Neural progenitor cell (in vitro differentiated cells): ENCODE data around the gene AKR7A2. TPM values are rescaled to one million over a fixed set of nuclear protein-coding genes. Genes with fewer than 3 reads are reported as not detected.

Experiments used
- DNase-seq: peaks from one replicate; pipeline ENCODE4 v3.0.0-alpha.2; 2016; ENCODE audit warnings: low spot score
- H2AFZ ChIP-seq: fragments of 200-600 bp; sonication (generic); replicated peaks from 2 replicates; pipeline ENCODE4 v1.6.1; 2016; ENCODE audit warnings: antibody characterized with exemption
- H3F3A ChIP-seq: fragments of 200-600 bp; sonication (generic); 2 replicates; pipeline ENCODE4 v1.6.1; 2016; ENCODE audit warnings: antibody characterized with exemption, low read depth
- H3K27ac ChIP-seq: fragments of 200-600 bp; sonication (generic); 2 replicates; pipeline ENCODE4 v1.5.1; 2016; ENCODE audit warnings: mild to moderate bottlenecking
- H3K27me3 ChIP-seq: fragments of 200-600 bp; sonication (generic); 2 replicates; pipeline ENCODE4 v1.6.1; 2016; ENCODE audit warnings: mild to moderate bottlenecking, moderate library complexity
- H3K36me3 ChIP-seq: fragments of 200-600 bp; sonication (generic); 2 replicates; pipeline ENCODE4 v1.5.1; 2016
- H3K4me1 ChIP-seq: fragments of 200-600 bp; sonication (generic); 2 replicates; pipeline ENCODE4 v1.6.1; 2016; ENCODE audit warnings: mixed run types
- H3K4me2 ChIP-seq: fragments of 200-600 bp; sonication (generic); 2 replicates; pipeline ENCODE4 v1.6.1; 2016
- H3K4me3 ChIP-seq: fragments of 200-600 bp; sonication (generic); 2 replicates; pipeline ENCODE4 v1.5.1; 2016
- H3K79me2 ChIP-seq: fragments of 200-600 bp; sonication (generic); 2 replicates; pipeline ENCODE4 v1.6.1; 2016; ENCODE audit warnings: low read depth
- H3K9ac ChIP-seq: fragments of 200-600 bp; sonication (generic); 2 replicates; pipeline ENCODE4 v1.6.1; 2016
- H3K9me3 ChIP-seq: fragments of 200-600 bp; sonication (generic); 2 replicates; pipeline ENCODE4 v1.5.1; 2016; ENCODE audit warnings: low read depth
- H4K20me1 ChIP-seq: fragments of 200-600 bp; sonication (generic); 2 replicates; pipeline ENCODE4 v1.6.1; 2016; ENCODE audit warnings: low read depth
- H3K27ac Mint-ChIP-seq: 3 replicates; pipeline ENCODE4 v1.8.0; 2021; ENCODE audit warnings: mixed read lengths
- H3K27me3 Mint-ChIP-seq: 2 replicates; pipeline ENCODE4 v1.8.0; 2022; ENCODE audit warnings: low read depth, mild to moderate bottlenecking, inconsistent platforms, moderate library complexity, mixed read lengths; ENCODE audit not compliant: insufficient read depth
- H3K36me3 Mint-ChIP-seq: 3 replicates; pipeline ENCODE4 v1.8.0; 2021; ENCODE audit warnings: mixed read lengths
- H3K4me1 Mint-ChIP-seq: 3 replicates; pipeline ENCODE4 v1.8.0; 2021; ENCODE audit warnings: mixed read lengths
- H3K4me3 Mint-ChIP-seq: 3 replicates; pipeline ENCODE4 v1.8.0; 2021; ENCODE audit warnings: mild to moderate bottlenecking, moderate library complexity, mixed read lengths
- H3K9me3 Mint-ChIP-seq: 3 replicates; pipeline ENCODE4 v1.8.0; 2020; ENCODE audit warnings: mixed read lengths
- CTCF ChIP-seq: fragments of 200-600 bp; sonication (generic); IDR thresholded peaks from 2 replicates; pipeline ENCODE4 v1.5.1; 2017; ENCODE audit warnings: antibody characterized with exemption, mild to moderate bottlenecking
- EZH2 ChIP-seq: fragments of 200-600 bp; sonication (generic); IDR thresholded peaks from 2 replicates; pipeline ENCODE4 v1.6.1; 2017; ENCODE audit warnings: antibody characterized with exemption, mild to moderate bottlenecking, moderate library complexity
- EZH2phosphoT487 ChIP-seq: fragments of 200-600 bp; sonication (generic); IDR thresholded peaks from 2 replicates; pipeline ENCODE4 v1.6.1; 2017; ENCODE audit warnings: antibody characterized with exemption
- total RNA-seq: library from RNA; depleted of rRNA; stranded (reverse); fragments of >200 nt; gene quantifications from 2 replicates; pipeline ENCODE4 v1.2.3, GENCODE V29; 2015; ENCODE audit warnings: low replicate concordance

Gene AKR7A2
- total RNA-seq, 1 donor from 2014 or later: 37.5 TPM

- peaks cover 2% of the 10 kb centered on the region for H3K27me3 Mint-ChIP-seq
- no peaks in the 10 kb centered on the region for H3K27me3 ChIP-seq
Measured at GRCh38 chr1:19333587-19334354, 21.8 kb upstream of the AKR7A2 start.

GRCh38 chr1:19332832-19333231 is 20.9 kb upstream of the AKR7A2 start:
- DNase-seq: no peak
- Mint-ChIP-seq H3K4me1 (no peaks in the 10 kb centered on the region), H3K9me3 (no peaks in the 10 kb centered on the region), H3K36me3 (no peaks in the 10 kb centered on the region), H3K27ac (no peak overlapping the region), H3K27me3 (no peaks in the 10 kb centered on the region), H3K4me3 (no peak overlapping the region)
- Histone ChIP-seq H3K27me3 (no peaks in the 10 kb centered on the region), H3K36me3 (no peaks in the 10 kb centered on the region), H3K79me2 (no peaks in the 10 kb centered on the region), H3K4me1 (no peaks in the 10 kb centered on the region), H3K9ac (no peak overlapping the region), H3K4me3 (no peak overlapping the region), H2AFZ (no peak overlapping the region), H3K4me2 (no peak overlapping the region), H3K9me3 (no peaks in the 10 kb centered on the region), H4K20me1 (no peaks in the 10 kb centered on the region), H3F3A (no peaks in the 10 kb centered on the region), H3K27ac (no peak overlapping the region)
- TF ChIP-seq CTCF: no peak

More at GRCh38 chr1:19333587-19334354, 21.8 kb upstream of the AKR7A2 start:
- no peaks in the 10 kb centered on the region for H4K20me1 ChIP-seq
- peaks cover 6% of the 10 kb centered on the region for H3K4me1 Mint-ChIP-seq
- H3K36me3 ChIP-seq: no peaks in the 10 kb centered on the region
- H3K27ac Mint-ChIP-seq: no peak overlapping the region
- H3K4me3 ChIP-seq: no peak overlapping the region
- no peaks in the 10 kb centered on the region for H3F3A ChIP-seq
- H3K36me3 Mint-ChIP-seq: no peaks in the 10 kb centered on the region
- H3K9ac ChIP-seq: no peak overlapping the region
- H3K4me1 ChIP-seq: peaks cover 3% of the 10 kb centered on the region
- no peak overlapping the region for H2AFZ ChIP-seq
- TF ChIP-seq CTCF (no peak), EZH2phosphoT487 (no peak), EZH2 (no peak)
- no peak for DNase-seq
- H3K4me2 ChIP-seq: no peak overlapping the region
- H3K9me3 Mint-ChIP-seq: no peaks in the 10 kb centered on the region
- H3K4me3 Mint-ChIP-seq: peak overlapping the region; percentile 55
- no peak overlapping the region for H3K27ac ChIP-seq
- no peaks in the 10 kb centered on the region for H3K79me2 ChIP-seq
- H3K9me3 ChIP-seq: no peaks in the 10 kb centered on the region

GRCh38 chr1:19331262-19331878 is 19.4 kb upstream of the AKR7A2 start:
- H3K4me2 ChIP-seq: no peak overlapping the region
- no peaks in the 10 kb centered on the region for H4K20me1 ChIP-seq
- no peak overlapping the region for H3K9ac ChIP-seq
- Mint-ChIP-seq H3K9me3 (no peaks in the 10 kb centered on the region), H3K4me3 (no peak overlapping the region), H3K27ac (no peak overlapping the region), H3K4me1 (no peaks in the 10 kb centered on the region), H3K36me3 (peaks cover 3% of the 10 kb centered on the region), H3K27me3 (no peaks in the 10 kb centered on the region)
- no peaks in the 10 kb centered on the region for H3K27me3 ChIP-seq
- no peak overlapping the region for H2AFZ ChIP-seq
- H3K27ac ChIP-seq: no peak overlapping the region
- no peak overlapping the region for H3K4me3 ChIP-seq
- DNase-seq: no peak
- no peaks in the 10 kb centered on the region for H3K79me2 ChIP-seq
- no peak for TF ChIP-seq EZH2phosphoT487
- no peak for TF ChIP-seq EZH2
- TF ChIP-seq CTCF: no peak
- no peaks in the 10 kb centered on the region for H3K36me3 ChIP-seq
- H3K9me3 ChIP-seq: no peaks in the 10 kb centered on the region
- no peaks in the 10 kb centered on the region for H3F3A ChIP-seq
- no peaks in the 10 kb centered on the region for H3K4me1 ChIP-seq
